ENCODE data around the gene GLT8D2. TPM values are rescaled to one million over a fixed set of nuclear protein-coding genes. Genes with fewer than 3 reads are reported as not detected.
A peak's percentile ranks its signal among the peaks of the same experiment; 100 is the strongest.

Gene GLT8D2
- polyA plus RNA-seq, 1 of the 3 experiments (the other 2 are of a cell fraction): 50.0 TPM

DNA sequence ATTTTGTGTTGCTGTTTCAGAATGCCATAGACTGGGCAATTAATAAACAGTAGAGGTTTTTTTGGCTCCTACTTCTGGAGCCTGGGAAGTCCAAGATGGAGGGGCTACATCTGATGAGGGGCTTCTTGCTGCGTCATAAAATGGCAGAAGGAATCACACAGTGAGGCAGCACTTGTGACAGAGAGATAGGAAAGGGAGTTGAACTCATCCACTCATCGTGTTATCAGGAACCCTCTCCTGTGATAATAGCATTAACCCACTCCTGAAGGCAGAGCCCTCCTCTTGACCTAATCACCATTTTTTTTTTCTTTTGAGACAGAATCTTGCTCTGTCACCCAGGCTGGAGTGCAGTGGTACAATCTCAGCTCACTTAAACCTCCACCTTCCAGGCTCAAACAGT, 74.6 kb downstream of the GLT8D2 start:
- H3K36me3 ChIP-seq (replicated peaks in 1 of 2; ENCODE audit: control insufficient read depth in 1 of 2, insufficient read depth in 2 of 2, low read length in 1 of 2): peaks cover 20 to 37% of the 10 kb centered on the region in 2 experiments
- CTCF ChIA-PET: no interaction called here

DNA sequence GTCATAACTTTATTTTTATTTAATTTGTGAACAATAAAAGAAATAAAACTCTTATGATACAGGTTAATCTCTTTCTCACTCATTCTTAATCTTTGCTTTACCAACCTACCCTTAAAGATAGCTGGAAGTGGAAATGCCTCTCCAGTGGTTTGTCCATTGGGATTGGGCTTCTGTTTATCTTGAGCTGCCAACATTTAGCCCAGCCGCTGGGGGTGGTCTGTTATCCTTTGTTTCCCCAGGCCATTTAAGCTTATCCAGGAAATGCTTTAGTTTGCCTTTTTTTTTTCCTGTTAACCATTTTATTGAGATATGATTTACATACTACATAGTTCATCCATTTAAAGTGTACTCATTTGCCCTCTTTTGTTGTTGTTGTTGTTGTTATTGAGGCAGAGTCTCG, 76.1 kb downstream of the GLT8D2 start:
- Histone ChIP-seq H3K9me3 (no peaks in the 10 kb centered on the region), H2AFZ (ENCODE audit: low read depth) (no peak overlapping the region), H3K9me2 (no peaks in the 10 kb centered on the region), H3K4me2 (no peak overlapping the region), H4K20me1 (ENCODE audit: insufficient read depth) (peaks cover 19% of the 10 kb centered on the region), H3K36me3 (replicated peaks in 1 of 2; ENCODE audit: control insufficient read depth in 1 of 2, insufficient read depth in 2 of 2, low read length in 1 of 2) (peaks cover 14 to 32% of the 10 kb centered on the region in 2 experiments), H3F3A (replicated peaks; ENCODE audit: insufficient read depth) (peaks cover 11% of the 10 kb centered on the region), H3K27me3 (ENCODE audit: insufficient read depth) (no peaks in the 10 kb centered on the region), H3K9ac (no peak overlapping the region), H3K79me2 (ENCODE audit: insufficient read depth) (peaks cover 100% of the 10 kb centered on the region), H3K4me3 (ENCODE audit: low read depth in 2 of 2, low read length in 1 of 2) (no peak overlapping the region), H3K27ac (ENCODE audit: low read depth in 2 of 2, low read length in 1 of 2) (no peak overlapping the region), H3K4me1 (ENCODE audit: control insufficient read depth in 1 of 2, insufficient read depth in 2 of 2, low read depth in 1 of 2, low read length in 1 of 2) (peaks cover 0 to 10% of the 10 kb centered on the region in 2 experiments; a peak in 2 of 4 replicates)
- TF ChIP-seq RCOR1 (IDR thresholded peaks at IDR 0.05; ENCODE audit: low read length) (no peak), ELF1 (IDR thresholded peaks at IDR 0.05) (no peak), POLR2AphosphoS5 (IDR thresholded peaks at IDR 0.05; ENCODE audit: low read depth, low read length) (no peak), MEF2A (IDR thresholded peaks at IDR 0.05; ENCODE audit: borderline replicate concordance, low read depth) (no peak), TAF1 (IDR thresholded peaks at IDR 0.05; ENCODE audit: borderline replicate concordance, low read depth, low read length) (no peak), SIN3A (IDR thresholded peaks at IDR 0.05; ENCODE audit: borderline replicate concordance, low read depth, low read length) (no peak), MXI1 (IDR thresholded peaks at IDR 0.05; ENCODE audit: low read depth, low read length) (no peak), FOXM1 (IDR thresholded peaks at IDR 0.05; ENCODE audit: low read depth) (no peak), GATA2 (CRISPR knock-in tag; IDR thresholded peaks at IDR 0.05) (no peak), GABPA (IDR thresholded peaks at IDR 0.05; ENCODE audit: low read depth) (no peak), NFIC (IDR thresholded peaks at IDR 0.05; ENCODE audit: borderline replicate concordance) (no peak), FOXJ3 (CRISPR knock-in tag; IDR thresholded peaks at IDR 0.05) (no peak), NRF1 (IDR thresholded peaks at IDR 0.05; ENCODE audit: low read depth, low read length) (no peak)
- TF ChIP-seq, protein P1, sequence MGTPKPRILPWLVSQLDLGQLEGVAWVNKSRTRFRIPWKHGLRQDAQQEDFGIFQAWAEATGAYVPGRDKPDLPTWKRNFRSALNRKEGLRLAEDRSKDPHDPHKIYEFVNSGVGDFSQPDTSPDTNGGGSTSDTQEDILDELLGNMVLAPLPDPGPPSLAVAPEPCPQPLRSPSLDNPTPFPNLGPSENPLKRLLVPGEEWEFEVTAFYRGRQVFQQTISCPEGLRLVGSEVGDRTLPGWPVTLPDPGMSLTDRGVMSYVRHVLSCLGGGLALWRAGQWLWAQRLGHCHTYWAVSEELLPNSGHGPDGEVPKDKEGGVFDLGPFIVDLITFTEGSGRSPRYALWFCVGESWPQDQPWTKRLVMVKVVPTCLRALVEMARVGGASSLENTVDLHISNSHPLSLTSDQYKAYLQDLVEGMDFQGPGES (IDR thresholded peaks at IDR 0.05; ENCODE audit: low read depth, low read length): no peak
- TF ChIP-seq, protein P2, sequence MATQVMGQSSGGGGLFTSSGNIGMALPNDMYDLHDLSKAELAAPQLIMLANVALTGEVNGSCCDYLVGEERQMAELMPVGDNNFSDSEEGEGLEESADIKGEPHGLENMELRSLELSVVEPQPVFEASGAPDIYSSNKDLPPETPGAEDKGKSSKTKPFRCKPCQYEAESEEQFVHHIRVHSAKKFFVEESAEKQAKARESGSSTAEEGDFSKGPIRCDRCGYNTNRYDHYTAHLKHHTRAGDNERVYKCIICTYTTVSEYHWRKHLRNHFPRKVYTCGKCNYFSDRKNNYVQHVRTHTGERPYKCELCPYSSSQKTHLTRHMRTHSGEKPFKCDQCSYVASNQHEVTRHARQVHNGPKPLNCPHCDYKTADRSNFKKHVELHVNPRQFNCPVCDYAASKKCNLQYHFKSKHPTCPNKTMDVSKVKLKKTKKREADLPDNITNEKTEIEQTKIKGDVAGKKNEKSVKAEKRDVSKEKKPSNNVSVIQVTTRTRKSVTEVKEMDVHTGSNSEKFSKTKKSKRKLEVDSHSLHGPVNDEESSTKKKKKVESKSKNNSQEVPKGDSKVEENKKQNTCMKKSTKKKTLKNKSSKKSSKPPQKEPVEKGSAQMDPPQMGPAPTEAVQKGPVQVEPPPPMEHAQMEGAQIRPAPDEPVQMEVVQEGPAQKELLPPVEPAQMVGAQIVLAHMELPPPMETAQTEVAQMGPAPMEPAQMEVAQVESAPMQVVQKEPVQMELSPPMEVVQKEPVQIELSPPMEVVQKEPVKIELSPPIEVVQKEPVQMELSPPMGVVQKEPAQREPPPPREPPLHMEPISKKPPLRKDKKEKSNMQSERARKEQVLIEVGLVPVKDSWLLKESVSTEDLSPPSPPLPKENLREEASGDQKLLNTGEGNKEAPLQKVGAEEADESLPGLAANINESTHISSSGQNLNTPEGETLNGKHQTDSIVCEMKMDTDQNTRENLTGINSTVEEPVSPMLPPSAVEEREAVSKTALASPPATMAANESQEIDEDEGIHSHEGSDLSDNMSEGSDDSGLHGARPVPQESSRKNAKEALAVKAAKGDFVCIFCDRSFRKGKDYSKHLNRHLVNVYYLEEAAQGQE (IDR thresholded peaks at IDR 0.05; ENCODE audit: low read depth, low read length): no peak
- DNase-seq: peak; percentile 28
- CTCF ChIA-PET: interaction anchor here (0.6 to 1.7 kb wide), 3 partner anchors 85 to 203 kb away, joined by 3 to 13 read pairs (median 3); no protein-coding TSS in a partner anchor
- POLR2A ChIA-PET: interaction anchor here (2.0 kb wide), 1 partner anchor 8 kb away, joined by 6 read pairs; the partner anchor contains the start of gene TDG
- WGBS (ENCODE audit: low lambda C conversion rate): 71% methylated on average over 2 of the region's 2 CpGs

More for the DNA sequence above, 74.6 kb downstream of the GLT8D2 start:
- H4K20me1 ChIP-seq (ENCODE audit: insufficient read depth): 0 out of 2 replicates have a peak, but pooled peaks cover 7% of the 10 kb centered on the region
- no peaks in the 10 kb centered on the region for H3K9me2 ChIP-seq
- 77% methylated on average over 2 of the region's 2 CpGs for WGBS (ENCODE audit: low lambda C conversion rate)
- no peak overlapping the region for H2AFZ ChIP-seq (ENCODE audit: low read depth)
- H3K4me2 ChIP-seq: no peak overlapping the region
- H3K79me2 ChIP-seq (ENCODE audit: insufficient read depth): peaks cover 94% of the 10 kb centered on the region
- H3K9ac ChIP-seq: no peak overlapping the region
- H3K9me3 ChIP-seq: no peaks in the 10 kb centered on the region
- POLR2A ChIA-PET: no interaction called here
- DNase-seq: no peak
- no peak overlapping the region for H3K27ac ChIP-seq (ENCODE audit: low read depth in 2 of 2, low read length in 1 of 2)
- H3K4me3 ChIP-seq (ENCODE audit: low read depth in 2 of 2, low read length in 1 of 2): no peak overlapping the region
- H3F3A ChIP-seq (replicated peaks; ENCODE audit: insufficient read depth): peaks cover 3% of the 10 kb centered on the region
- no peaks in the 10 kb centered on the region for H3K4me1 ChIP-seq (ENCODE audit: control insufficient read depth in 1 of 2, insufficient read depth in 2 of 2, low read depth in 1 of 2, low read length in 1 of 2)
- H3K27me3 ChIP-seq (ENCODE audit: insufficient read depth): no peaks in the 10 kb centered on the region
- no peak for TF ChIP-seq FOSL2 (IDR thresholded peaks at IDR 0.05; ENCODE audit: borderline replicate concordance, low read depth)
- TF ChIP-seq RFX5 (IDR thresholded peaks at IDR 0.05; ENCODE audit: low read length): no peak
